Osteocyte (in vitro differentiated cells): Measurements from ENCODE around the gene CNTNAP2. TPM values are rescaled to one million over a fixed set of nuclear protein-coding genes. Genes with fewer than 3 reads are reported as not detected.

Experiments
- DNase-seq: peaks from one replicate; pipeline ENCODE4 v3.0.0; 2021; ENCODE audit warnings: mixed read lengths; ENCODE audit not compliant: unreplicated experiment; ENCODE audit errors: extremely low spot score
- H3K27ac Mint-ChIP-seq: one replicate; pipeline ENCODE4 v1.8.0; 2021; ENCODE audit warnings: mild to moderate bottlenecking, mixed read lengths; ENCODE audit not compliant: unreplicated experiment
- H3K27me3 Mint-ChIP-seq: one replicate; pipeline ENCODE4 v1.8.0; 2021; ENCODE audit warnings: mixed read lengths; ENCODE audit not compliant: unreplicated experiment
- H3K36me3 Mint-ChIP-seq: one replicate; pipeline ENCODE4 v1.8.0; 2021; ENCODE audit warnings: mixed read lengths; ENCODE audit not compliant: unreplicated experiment
- H3K4me1 Mint-ChIP-seq: one replicate; pipeline ENCODE4 v1.8.0; 2021; ENCODE audit warnings: mixed read lengths; ENCODE audit not compliant: unreplicated experiment
- H3K4me3 Mint-ChIP-seq: one replicate; pipeline ENCODE4 v1.8.0; 2021; ENCODE audit warnings: mild to moderate bottlenecking, moderate library complexity, mixed read lengths; ENCODE audit not compliant: unreplicated experiment
- H3K9me3 Mint-ChIP-seq: one replicate; pipeline ENCODE4 v1.8.0; 2021; ENCODE audit warnings: mixed read lengths; ENCODE audit not compliant: unreplicated experiment
- CTCF ChIP-seq: fragments of 200-600 bp; sonication (generic); IDR thresholded peaks from 2 replicates; pipeline ENCODE4 v1.5.0; 2021; ENCODE audit warnings: antibody characterized with exemption, mild to moderate bottlenecking, moderate library complexity
- total RNA-seq: library from RNA; stranded (reverse); gene quantifications from 2 replicates; pipeline ENCODE4 v1.2.1, GENCODE V29; 2021

Gene CNTNAP2
- total RNA-seq, 1 donor from 2014 or later = 1.4 TPM

DNA sequence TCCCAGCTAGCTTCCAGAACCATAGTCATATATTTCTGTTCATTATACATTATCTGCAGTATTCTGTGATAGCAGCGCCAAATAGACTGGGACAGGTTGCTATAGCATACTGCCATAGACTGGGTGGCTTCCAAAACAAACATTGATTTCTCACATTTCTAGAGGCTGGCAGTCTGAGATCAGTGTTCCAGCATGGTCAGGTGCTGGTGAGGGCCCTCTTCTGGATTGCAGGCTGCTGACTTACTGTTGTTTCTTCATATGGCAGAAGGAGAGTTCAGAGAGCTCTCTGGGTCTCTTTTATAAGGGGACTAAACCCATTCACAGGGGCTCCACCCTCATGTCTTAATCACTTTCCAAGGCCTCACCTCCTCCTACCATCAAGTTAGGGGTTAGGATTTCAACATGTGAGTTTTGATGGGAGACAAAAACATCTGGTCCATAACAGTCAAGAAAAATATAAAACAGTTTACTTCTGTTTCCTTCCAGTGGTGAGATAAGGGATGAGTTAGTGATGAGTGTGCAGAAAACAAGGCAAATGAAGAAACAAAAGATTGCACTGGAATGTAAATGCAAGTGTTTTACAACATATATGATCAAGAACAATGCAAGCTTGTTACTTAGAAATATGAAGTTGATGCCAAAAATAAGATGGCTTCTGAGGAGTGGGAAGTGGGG, 2074.9 kb downstream of the CNTNAP2 start:
- Mint-ChIP-seq H3K36me3 (no peaks in the 10 kb centered on the region), H3K4me1 (no peaks in the 10 kb centered on the region), H3K27me3 (no peaks in the 10 kb centered on the region), H3K9me3 (peaks cover 4% of the 10 kb centered on the region), H3K27ac (no peak overlapping the region), H3K4me3 (no peak overlapping the region)
- DNase-seq = no peak
- TF ChIP-seq CTCF = no peak

- DNase-seq = no peak
- H3K4me1 Mint-ChIP-seq = no peaks in the 10 kb centered on the region
- no peak overlapping the region for H3K27ac Mint-ChIP-seq
- H3K4me3 Mint-ChIP-seq = no peak overlapping the region
- TF ChIP-seq CTCF = no peak
- H3K27me3 Mint-ChIP-seq = no peaks in the 10 kb centered on the region
- H3K36me3 Mint-ChIP-seq = no peaks in the 10 kb centered on the region
- H3K9me3 Mint-ChIP-seq = peaks cover 5% of the 10 kb centered on the region
These were observed 2075.9 kb downstream of the CNTNAP2 start for GRCh38 chr7:148192491-148192890.

- no peaks in the 10 kb centered on the region for H3K4me1 Mint-ChIP-seq
- no peaks in the 10 kb centered on the region for H3K27me3 Mint-ChIP-seq
- H3K9me3 Mint-ChIP-seq = peaks cover 3% of the 10 kb centered on the region
- DNase-seq = no peak
- H3K27ac Mint-ChIP-seq = no peak overlapping the region
- no peak overlapping the region for H3K4me3 Mint-ChIP-seq
- TF ChIP-seq CTCF = no peak
- H3K36me3 Mint-ChIP-seq = no peaks in the 10 kb centered on the region
These were observed 2085.4 kb downstream of the CNTNAP2 start for GRCh38 chr7:148201992-148202391.

GRCh38 chr7:148204639-148205304, 2088.2 kb downstream of the CNTNAP2 start:
- Mint-ChIP-seq H3K27ac (no peak overlapping the region), H3K9me3 (peaks cover 9% of the 10 kb centered on the region), H3K27me3 (no peaks in the 10 kb centered on the region), H3K4me1 (no peaks in the 10 kb centered on the region), H3K4me3 (no peak overlapping the region), H3K36me3 (no peaks in the 10 kb centered on the region)
- DNase-seq = no peak
- TF ChIP-seq CTCF = no peak

DNA sequence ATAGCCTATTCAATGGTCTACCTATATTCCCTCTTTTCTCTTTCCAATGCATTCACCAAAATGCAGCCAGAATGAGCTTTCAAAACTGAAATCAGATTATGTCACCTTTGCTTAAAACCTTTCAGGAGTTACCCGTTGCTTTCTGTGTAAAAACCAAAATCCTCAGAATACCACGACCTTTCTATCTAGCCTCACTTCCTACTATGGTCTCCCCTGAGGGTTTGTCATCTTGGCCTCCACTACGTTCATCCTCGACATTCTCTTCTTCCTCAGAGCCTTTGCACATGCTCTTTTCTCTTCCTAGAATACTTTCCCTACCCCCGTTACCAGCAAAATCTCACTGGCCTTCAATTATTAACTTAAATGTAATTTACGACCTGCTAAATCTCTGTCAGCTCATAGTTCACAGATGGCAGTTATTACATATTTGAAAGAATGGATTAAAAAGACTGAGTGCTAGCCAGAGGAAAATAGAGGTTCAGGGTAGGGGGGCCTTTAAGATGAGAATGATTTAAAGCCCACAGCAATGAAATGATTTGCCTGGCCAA, 2093.1 kb downstream of the CNTNAP2 start:
- Mint-ChIP-seq H3K4me3 (no peak overlapping the region), H3K9me3 (peaks cover 9% of the 10 kb centered on the region), H3K4me1 (no peaks in the 10 kb centered on the region), H3K27ac (no peak overlapping the region), H3K27me3 (no peaks in the 10 kb centered on the region), H3K36me3 (no peaks in the 10 kb centered on the region)
- no peak for TF ChIP-seq CTCF
- DNase-seq = no peak
